HEK293 (cell line): Measurements from ENCODE around the gene KCNQ1.

Experiments
- CTCF ChIA-PET: fragments of 350-600 bp; formaldehyde crosslinking; extraction: SDS; loops from one replicate; lab custom pipeline; 2021; ENCODE audit warnings: antibody characterized with exemption; lab: Yijun Ruan, JAX
- POLR2A ChIA-PET: fragments of 300-600 bp; formaldehyde crosslinking; extraction: SDS; loops from one replicate; lab custom pipeline; 2020; ENCODE audit warnings: antibody characterized with exemption, inconsistent platforms; lab: Yijun Ruan, JAX
- H3K27ac ChIP-seq: fragments of 200-500 bp; sonication (Bioruptor generic); 2 replicates; pipeline ENCODE4 v1.5.1; 2014; ENCODE audit warnings: low read depth, low read length, control low read depth, inconsistent platforms; ENCODE audit errors: extremely low read depth
- H3K36me3 ChIP-seq, 2 experiments: fragments of 200-500 bp in 1 of 2; sonication (Bioruptor generic) in 1 of 2; 1 replicate in 1 of 2; 2 replicates in 1 of 2; pipeline ENCODE4 v1.5.1; 2014 to 2017; ENCODE audit warnings: inconsistent platforms in 2 of 2, low read length in 2 of 2; ENCODE audit not compliant: control insufficient read depth in 2 of 2, insufficient read depth in 1 of 2
- H3K4me1 ChIP-seq: fragments of 200-500 bp; sonication (Bioruptor generic); 2 replicates; pipeline ENCODE4 v1.5.1; 2014; ENCODE audit warnings: mild to moderate bottlenecking, low read length, inconsistent platforms; ENCODE audit not compliant: control insufficient read depth, insufficient read depth
- H3K4me3 ChIP-seq: 2 replicates; pipeline ENCODE4 v1.5.1; 2011; ENCODE audit warnings: low read depth, mild to moderate bottlenecking, control low read depth, low read length, moderate library complexity
- H3K9me3 ChIP-seq: fragments of 200-500 bp; sonication (Bioruptor generic); 2 replicates; pipeline ENCODE4 v1.5.1; 2014; ENCODE audit warnings: low read depth, low read length, inconsistent platforms; ENCODE audit not compliant: control insufficient read depth, insufficient read depth
- AEBP2 ChIP-seq: fragments of 450-650 bp; formaldehyde crosslinking; IDR thresholded peaks from 2 replicates; pipeline ENCODE4 v1.5.1; 2016; ENCODE audit warnings: missing biosample characterization, missing genetic modification characterization, borderline replicate concordance
- MYNN ChIP-seq: fragments of 450-650 bp; formaldehyde crosslinking; IDR thresholded peaks from 2 replicates; pipeline ENCODE4 v1.5.1; 2016; ENCODE audit warnings: missing biosample characterization, missing genetic modification characterization, borderline replicate concordance
- ZBTB8A ChIP-seq: fragments of 450-650 bp; formaldehyde crosslinking; IDR thresholded peaks from 2 replicates; pipeline ENCODE4 v1.5.1; 2016; ENCODE audit warnings: missing biosample characterization, missing genetic modification characterization
- ZFP41 ChIP-seq: fragments of 450-650 bp; formaldehyde crosslinking; IDR thresholded peaks from 2 replicates; pipeline ENCODE4 v1.5.1; 2016; ENCODE audit warnings: missing biosample characterization, missing genetic modification characterization, borderline replicate concordance
- ZNF394 ChIP-seq: fragments of 450-650 bp; formaldehyde crosslinking; IDR thresholded peaks from 2 replicates; pipeline ENCODE4 v1.5.1; 2016; ENCODE audit warnings: missing biosample characterization, missing genetic modification characterization, mild to moderate bottlenecking, moderate library complexity, borderline replicate concordance
- ZNF677 ChIP-seq: fragments of 450-650 bp; IDR thresholded peaks from 2 replicates; pipeline ENCODE4 v1.5.0; 2018; ENCODE audit warnings: missing biosample characterization, mild to moderate bottlenecking, missing genetic modification characterization, moderate library complexity
- ZNF792 ChIP-seq: fragments of 450-650 bp; formaldehyde crosslinking; IDR thresholded peaks from 2 replicates; pipeline ENCODE4 v1.5.1; 2016; ENCODE audit warnings: missing biosample characterization, missing genetic modification characterization
- ZSCAN4 ChIP-seq: fragments of 450-650 bp; formaldehyde crosslinking; IDR thresholded peaks from 2 replicates; pipeline ENCODE4 v1.5.1; 2017; ENCODE audit warnings: missing biosample characterization, missing genetic modification characterization
- TF ChIP-seq, protein P1 (sequence below): fragments of 450-650 bp; formaldehyde crosslinking; IDR thresholded peaks from 2 replicates; pipeline ENCODE4 v1.5.1; 2016; ENCODE audit warnings: missing biosample characterization, missing genetic modification characterization, borderline replicate concordance
- TF ChIP-seq, protein P2 (sequence below): fragments of 450-650 bp; formaldehyde crosslinking; IDR thresholded peaks from 2 replicates; pipeline ENCODE4 v1.5.1; 2016; ENCODE audit warnings: missing biosample characterization, missing genetic modification characterization
- TF ChIP-seq, protein P3 (sequence below): fragments of 450-650 bp; IDR thresholded peaks from 2 replicates; pipeline ENCODE4 v1.5.1; 2018; ENCODE audit warnings: missing biosample characterization, mild to moderate bottlenecking, missing genetic modification characterization

Gene KCNQ1

GRCh38 chr11:2412323-2412722 lies 32.5 kb upstream of the KCNQ1 start (continued):
- no peak for TF ChIP-seq ZSCAN4 (tag by site-specific recombination)
- TF ChIP-seq ZNF792 (tag by site-specific recombination) = no peak
- no peak for TF ChIP-seq ZFP41 (tag by site-specific recombination)
- TF ChIP-seq, protein P1, sequence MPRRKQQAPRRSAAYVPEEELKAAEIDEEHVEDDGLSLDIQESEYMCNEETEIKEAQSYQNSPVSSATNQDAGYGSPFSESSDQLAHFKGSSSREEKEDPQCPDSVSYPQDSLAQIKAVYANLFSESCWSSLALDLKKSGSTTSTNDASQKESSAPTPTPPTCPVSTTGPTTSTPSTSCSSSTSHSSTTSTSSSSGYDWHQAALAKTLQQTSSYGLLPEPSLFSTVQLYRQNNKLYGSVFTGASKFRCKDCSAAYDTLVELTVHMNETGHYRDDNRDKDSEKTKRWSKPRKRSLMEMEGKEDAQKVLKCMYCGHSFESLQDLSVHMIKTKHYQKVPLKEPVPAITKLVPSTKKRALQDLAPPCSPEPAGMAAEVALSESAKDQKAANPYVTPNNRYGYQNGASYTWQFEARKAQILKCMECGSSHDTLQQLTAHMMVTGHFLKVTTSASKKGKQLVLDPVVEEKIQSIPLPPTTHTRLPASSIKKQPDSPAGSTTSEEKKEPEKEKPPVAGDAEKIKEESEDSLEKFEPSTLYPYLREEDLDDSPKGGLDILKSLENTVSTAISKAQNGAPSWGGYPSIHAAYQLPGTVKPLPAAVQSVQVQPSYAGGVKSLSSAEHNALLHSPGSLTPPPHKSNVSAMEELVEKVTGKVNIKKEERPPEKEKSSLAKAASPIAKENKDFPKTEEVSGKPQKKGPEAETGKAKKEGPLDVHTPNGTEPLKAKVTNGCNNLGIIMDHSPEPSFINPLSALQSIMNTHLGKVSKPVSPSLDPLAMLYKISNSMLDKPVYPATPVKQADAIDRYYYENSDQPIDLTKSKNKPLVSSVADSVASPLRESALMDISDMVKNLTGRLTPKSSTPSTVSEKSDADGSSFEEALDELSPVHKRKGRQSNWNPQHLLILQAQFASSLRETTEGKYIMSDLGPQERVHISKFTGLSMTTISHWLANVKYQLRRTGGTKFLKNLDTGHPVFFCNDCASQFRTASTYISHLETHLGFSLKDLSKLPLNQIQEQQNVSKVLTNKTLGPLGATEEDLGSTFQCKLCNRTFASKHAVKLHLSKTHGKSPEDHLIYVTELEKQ (tag by site-specific recombination) = no peak
- TF ChIP-seq MYNN = no peak

DNA sequence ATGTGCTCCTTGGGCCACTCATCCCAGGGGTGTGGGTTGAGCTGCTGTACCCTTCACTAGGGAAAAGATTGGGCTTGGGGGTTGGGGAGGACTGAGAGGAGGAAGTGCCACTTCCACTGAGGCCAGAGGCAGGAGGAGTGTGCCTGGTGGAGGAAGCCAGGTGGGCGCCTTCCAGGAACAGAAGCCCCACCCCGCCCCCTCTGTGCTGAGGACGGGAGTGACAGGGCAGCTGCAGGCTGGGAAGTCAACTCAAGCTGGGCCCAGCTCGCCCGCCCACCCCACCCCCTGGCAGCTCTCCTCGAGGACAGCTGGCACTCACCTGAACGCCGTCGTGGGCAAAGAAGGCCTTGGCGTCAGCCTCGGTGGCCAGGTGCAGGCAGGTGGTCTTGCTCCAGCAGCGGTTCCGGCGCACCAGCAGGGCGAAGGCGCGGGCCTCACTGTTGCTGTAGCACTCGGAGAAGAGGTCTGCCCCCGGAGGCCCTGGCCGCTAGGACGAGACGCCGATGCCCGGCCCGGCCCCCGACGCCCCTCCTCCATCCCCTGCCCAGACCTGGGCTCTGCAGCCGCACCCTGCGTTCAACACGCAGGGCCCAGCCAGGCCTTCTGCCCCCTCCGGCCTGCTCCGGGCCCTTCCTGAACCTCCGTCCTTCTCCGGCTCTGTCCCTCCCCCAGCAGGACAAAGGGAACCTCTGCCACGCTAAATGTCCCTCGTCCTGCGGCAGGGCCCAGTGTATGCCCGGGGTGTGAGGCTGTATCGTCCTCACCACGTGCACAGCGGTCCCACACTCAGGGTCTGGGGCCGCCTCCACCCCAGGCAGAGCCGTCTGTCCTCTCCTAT lies 30.8 kb upstream of the KCNQ1 start:
- H3K4me1 ChIP-seq = no peaks in the 10 kb centered on the region
- POLR2A ChIA-PET = interaction anchor here (0.5 kb wide), 1 partner anchor 14 kb away, joined by 3 read pairs; the partner anchor contains the start of gene TSSC4
- H3K9me3 ChIP-seq = no peaks in the 10 kb centered on the region
- CTCF ChIA-PET = interaction anchor here (0.9 kb wide), 1 partner anchor 109 kb away, joined by 3 read pairs; no protein-coding TSS in a partner anchor
- H3K27ac ChIP-seq = no peak overlapping the region
- no peak overlapping the region for H3K4me3 ChIP-seq
- no peaks in the 10 kb centered on the region for H3K36me3 ChIP-seq
- TF ChIP-seq AEBP2 (tag by site-specific recombination) (no peak), ZNF394 (tag by site-specific recombination) (no peak), ZBTB8A (no peak), ZNF677 (tag by site-specific recombination) (no peak)
- TF ChIP-seq, protein P2, sequence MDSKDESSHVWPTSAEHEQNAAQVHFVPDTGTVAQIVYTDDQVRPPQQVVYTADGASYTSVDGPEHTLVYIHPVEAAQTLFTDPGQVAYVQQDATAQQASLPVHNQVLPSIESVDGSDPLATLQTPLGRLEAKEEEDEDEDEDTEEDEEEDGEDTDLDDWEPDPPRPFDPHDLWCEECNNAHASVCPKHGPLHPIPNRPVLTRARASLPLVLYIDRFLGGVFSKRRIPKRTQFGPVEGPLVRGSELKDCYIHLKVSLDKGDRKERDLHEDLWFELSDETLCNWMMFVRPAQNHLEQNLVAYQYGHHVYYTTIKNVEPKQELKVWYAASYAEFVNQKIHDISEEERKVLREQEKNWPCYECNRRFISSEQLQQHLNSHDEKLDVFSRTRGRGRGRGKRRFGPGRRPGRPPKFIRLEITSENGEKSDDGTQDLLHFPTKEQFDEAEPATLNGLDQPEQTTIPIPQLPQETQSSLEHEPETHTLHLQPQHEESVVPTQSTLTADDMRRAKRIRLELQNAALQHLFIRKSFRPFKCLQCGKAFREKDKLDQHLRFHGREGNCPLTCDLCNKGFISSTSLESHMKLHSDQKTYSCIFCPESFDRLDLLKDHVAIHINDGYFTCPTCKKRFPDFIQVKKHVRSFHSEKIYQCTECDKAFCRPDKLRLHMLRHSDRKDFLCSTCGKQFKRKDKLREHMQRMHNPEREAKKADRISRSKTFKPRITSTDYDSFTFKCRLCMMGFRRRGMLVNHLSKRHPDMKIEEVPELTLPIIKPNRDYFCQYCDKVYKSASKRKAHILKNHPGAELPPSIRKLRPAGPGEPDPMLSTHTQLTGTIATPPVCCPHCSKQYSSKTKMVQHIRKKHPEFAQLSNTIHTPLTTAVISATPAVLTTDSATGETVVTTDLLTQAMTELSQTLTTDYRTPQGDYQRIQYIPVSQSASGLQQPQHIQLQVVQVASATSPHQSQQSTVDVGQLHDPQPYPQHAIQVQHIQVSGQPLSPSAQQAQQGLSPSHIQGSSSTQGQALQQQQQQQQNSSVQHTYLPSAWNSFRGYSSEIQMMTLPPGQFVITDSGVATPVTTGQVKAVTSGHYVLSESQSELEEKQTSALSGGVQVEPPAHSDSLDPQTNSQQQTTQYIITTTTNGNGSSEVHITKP (tag by site-specific recombination) = no peak
- TF ChIP-seq, protein P3, sequence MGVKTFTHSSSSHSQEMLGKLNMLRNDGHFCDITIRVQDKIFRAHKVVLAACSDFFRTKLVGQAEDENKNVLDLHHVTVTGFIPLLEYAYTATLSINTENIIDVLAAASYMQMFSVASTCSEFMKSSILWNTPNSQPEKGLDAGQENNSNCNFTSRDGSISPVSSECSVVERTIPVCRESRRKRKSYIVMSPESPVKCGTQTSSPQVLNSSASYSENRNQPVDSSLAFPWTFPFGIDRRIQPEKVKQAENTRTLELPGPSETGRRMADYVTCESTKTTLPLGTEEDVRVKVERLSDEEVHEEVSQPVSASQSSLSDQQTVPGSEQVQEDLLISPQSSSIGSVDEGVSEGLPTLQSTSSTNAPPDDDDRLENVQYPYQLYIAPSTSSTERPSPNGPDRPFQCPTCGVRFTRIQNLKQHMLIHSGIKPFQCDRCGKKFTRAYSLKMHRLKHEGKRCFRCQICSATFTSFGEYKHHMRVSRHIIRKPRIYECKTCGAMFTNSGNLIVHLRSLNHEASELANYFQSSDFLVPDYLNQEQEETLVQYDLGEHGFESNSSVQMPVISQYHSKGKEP = no peak
- TF ChIP-seq, all 188 proteins: peak for 0
